ENCODE results near the gene MAN1C1. TPM values are rescaled to one million over a fixed set of nuclear protein-coding genes. Genes with fewer than 3 reads are reported as not detected.

MAN1C1 gene
- total and polyA plus RNA-seq, 8 donors: 2.1 to 9.2 (median 4.0) TPM

- intact Hi-C loops (cut with DNase I): no loop called here
- FAIRE-seq (no peak), ATAC-seq (no peak), DNase-seq (peak in 1 of 6 donors; percentile 48)
- H3K4me3 ChIP-seq: no peak overlapping the region
- H3K27ac ChIP-seq: no peak overlapping the region
- TF ChIP-seq, protein P1, sequence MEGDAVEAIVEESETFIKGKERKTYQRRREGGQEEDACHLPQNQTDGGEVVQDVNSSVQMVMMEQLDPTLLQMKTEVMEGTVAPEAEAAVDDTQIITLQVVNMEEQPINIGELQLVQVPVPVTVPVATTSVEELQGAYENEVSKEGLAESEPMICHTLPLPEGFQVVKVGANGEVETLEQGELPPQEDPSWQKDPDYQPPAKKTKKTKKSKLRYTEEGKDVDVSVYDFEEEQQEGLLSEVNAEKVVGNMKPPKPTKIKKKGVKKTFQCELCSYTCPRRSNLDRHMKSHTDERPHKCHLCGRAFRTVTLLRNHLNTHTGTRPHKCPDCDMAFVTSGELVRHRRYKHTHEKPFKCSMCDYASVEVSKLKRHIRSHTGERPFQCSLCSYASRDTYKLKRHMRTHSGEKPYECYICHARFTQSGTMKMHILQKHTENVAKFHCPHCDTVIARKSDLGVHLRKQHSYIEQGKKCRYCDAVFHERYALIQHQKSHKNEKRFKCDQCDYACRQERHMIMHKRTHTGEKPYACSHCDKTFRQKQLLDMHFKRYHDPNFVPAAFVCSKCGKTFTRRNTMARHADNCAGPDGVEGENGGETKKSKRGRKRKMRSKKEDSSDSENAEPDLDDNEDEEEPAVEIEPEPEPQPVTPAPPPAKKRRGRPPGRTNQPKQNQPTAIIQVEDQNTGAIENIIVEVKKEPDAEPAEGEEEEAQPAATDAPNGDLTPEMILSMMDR (IDR thresholded peaks at IDR 0.05): no peak
- H3K4me1 ChIP-seq: peaks cover 0 to 5% (median 4%) of the 10 kb centered on the region in 3 donors
- H3K27me3 ChIP-seq: no peaks in the 10 kb centered on the region
- WGBS, 2 donors: 89 to 91% methylated on average over 22 of the region's 22 CpGs
- no peaks in the 10 kb centered on the region for H3K36me3 ChIP-seq
- no peaks in the 10 kb centered on the region for H3K9me3 ChIP-seq
Observed at GRCh38 chr1:25746299-25747045, 129.9 kb downstream of the MAN1C1 start.

GRCh38 chr1:25747046-25747719 lies 130.6 kb downstream of the MAN1C1 start:
- H3K27me3 ChIP-seq: no peaks in the 10 kb centered on the region
- DNase-seq: peak in 1 of 6 donors; percentile 44
- no peak for FAIRE-seq
- no peak overlapping the region for H3K27ac ChIP-seq
- intact Hi-C loops (cut with DNase I): no loop called here
- ATAC-seq: no peak
- H3K4me3 ChIP-seq: no peak overlapping the region
- H3K9me3 ChIP-seq: no peaks in the 10 kb centered on the region
- 82 to 90% methylated on average over 12 of the region's 12 CpGs for WGBS, 2 donors
- H3K36me3 ChIP-seq: no peaks in the 10 kb centered on the region
- H3K4me1 ChIP-seq: peaks cover 0 to 5% (median 4%) of the 10 kb centered on the region in 3 donors
- TF ChIP-seq, protein P1 (IDR thresholded peaks at IDR 0.05): no peak

- no peaks in the 10 kb centered on the region for H3K9me3 ChIP-seq
- TF ChIP-seq, protein P1 (IDR thresholded peaks at IDR 0.05): no peak
- H3K36me3 ChIP-seq: no peaks in the 10 kb centered on the region
- H3K27ac ChIP-seq: no peak overlapping the region
- FAIRE-seq (no peak), ATAC-seq (no peak), DNase-seq (no peak)
- H3K4me3 ChIP-seq: no peak overlapping the region
- intact Hi-C loops (cut with DNase I): no loop called here
- WGBS, 2 donors: 71 to 76% methylated on average over 8 of the region's 8 CpGs
- H3K4me1 ChIP-seq: peaks cover 0 to 4% (median 0%) of the 10 kb centered on the region in 3 donors
- no peaks in the 10 kb centered on the region for H3K27me3 ChIP-seq
Observed at GRCh38 chr1:25748531-25749205, 132.1 kb downstream of the MAN1C1 start.

- intact Hi-C loops (cut with DNase I): no loop called here
- TF ChIP-seq, protein P1 (IDR thresholded peaks at IDR 0.05): no peak
- Histone ChIP-seq H3K4me3 (no peak overlapping the region), H3K27ac (no peak overlapping the region), H3K4me1 (no peaks in the 10 kb centered on the region), H3K36me3 (no peaks in the 10 kb centered on the region), H3K27me3 (no peaks in the 10 kb centered on the region), H3K9me3 (no peaks in the 10 kb centered on the region)
- no peak for DNase-seq
- no peak for ATAC-seq
- 67 to 86% methylated on average over 6 of the region's 6 CpGs for WGBS, 2 donors
- FAIRE-seq: no peak
Observed at GRCh38 chr1:25750923-25751605, 134.5 kb downstream of the MAN1C1 start.

All from pancreas (tissue), 10 donors.